Measurements from ENCODE around the gene CRP.
"Not testable (repeated sequence)": the region's sequence is repeated elsewhere in the genome, so short reads cannot be mapped to it uniquely, and the experiment has no call there.

CRP gene

GRCh38 chr1:159714529-159714928 is at the start of gene CRP:
TSS of gene CRP (minus strand) at chr1:159714589. CDS start at chr1:159714485, 104 bp downstream.
- DNase-seq (ENCODE audit: low read depth in 2 of 2) = no peak

GRCh38 chr1:159763686-159764085 is 49.3 kb upstream of the CRP start:
- no peak for DNase-seq (ENCODE audit: low read depth in 2 of 2)

- DNase-seq (ENCODE audit: low read depth in 2 of 2) = no peak
Observed at GRCh38 chr1:159756397-159756796, 42.0 kb upstream of the CRP start.

GRCh38 chr1:159755451-159756007 is 41.1 kb upstream of the CRP start:
- no peak for DNase-seq (ENCODE audit: low read depth in 2 of 2)

GRCh38 chr1:159753386-159753785 is 39.0 kb upstream of the CRP start:
- no peak for DNase-seq (ENCODE audit: low read depth in 2 of 2)

GRCh38 chr1:159752135-159752580 is 37.8 kb upstream of the CRP start:
- DNase-seq (ENCODE audit: low read depth in 2 of 2) = no peak

GRCh38 chr1:159751031-159751430 is 36.6 kb upstream of the CRP start:
- DNase-seq (ENCODE audit: low read depth in 2 of 2) = no peak

GRCh38 chr1:159750621-159751020 is 36.2 kb upstream of the CRP start:
- no peak for DNase-seq (ENCODE audit: low read depth in 2 of 2)

- no peak for DNase-seq (ENCODE audit: low read depth in 2 of 2)
Observed at GRCh38 chr1:159749630-159750029, 35.2 kb upstream of the CRP start.

GRCh38 chr1:159748370-159748769 is 34.0 kb upstream of the CRP start:
- DNase-seq (ENCODE audit: low read depth in 2 of 2) = no peak

GRCh38 chr1:159746666-159747065 is 32.3 kb upstream of the CRP start:
- no peak for DNase-seq (ENCODE audit: low read depth in 2 of 2)

GRCh38 chr1:159743651-159744410 is 29.4 kb upstream of the CRP start:
- DNase-seq (ENCODE audit: low read depth in 2 of 2) = no peak

GRCh38 chr1:159737238-159737916 is 23.0 kb upstream of the CRP start:
- DNase-seq (ENCODE audit: low read depth in 2 of 2) = no peak

- DNase-seq (ENCODE audit: low read depth in 2 of 2) = not testable (repeated sequence)
Observed at GRCh38 chr1:159723188-159723587, 8.8 kb upstream of the CRP start.

GRCh38 chr1:159719990-159720389 is 5.6 kb upstream of the CRP start:
- no peak for DNase-seq (ENCODE audit: low read depth in 2 of 2)

GRCh38 chr1:159715855-159716254 is 1.5 kb upstream of the CRP start:
- DNase-seq (ENCODE audit: low read depth in 2 of 2) = no peak

- DNase-seq (ENCODE audit: low read depth in 2 of 2) = no peak
Observed at GRCh38 chr1:159712080-159712479, 2.3 kb downstream of the CRP start.

- DNase-seq (ENCODE audit: low read depth in 2 of 2) = no peak
Observed at GRCh38 chr1:159707472-159708260, 6.7 kb downstream of the CRP start.

- no peak for DNase-seq (ENCODE audit: low read depth in 2 of 2)
Observed at GRCh38 chr1:159705904-159706256, 8.5 kb downstream of the CRP start.

- DNase-seq (ENCODE audit: low read depth in 2 of 2) = no peak
Observed at GRCh38 chr1:159705251-159705903, 9.0 kb downstream of the CRP start.

GRCh38 chr1:159704481-159704880 is 9.9 kb downstream of the CRP start:
- DNase-seq (ENCODE audit: low read depth in 2 of 2) = no peak

- DNase-seq (ENCODE audit: low read depth in 2 of 2) = no peak
Observed at GRCh38 chr1:159700312-159700711, 14.1 kb downstream of the CRP start.
